Thymus (tissue), 11 donors: ENCODE results near the gene PODNL1. TPM values are rescaled to one million over a fixed set of nuclear protein-coding genes. Genes with fewer than 3 reads are reported as not detected.

ENCODE experiments used
- DNase-seq, 9 donors: peaks; one replicate each; pipeline ENCODE4 v3.0.0-alpha.2; 2013; ENCODE audit warnings: low spot score in 9 of 9, low read depth in 6 of 9, missing footprints in 1 of 9
- H3K27ac ChIP-seq, 2 donors: one replicate each; pipeline ENCODE4 v1.5.1; 2013; ENCODE audit warnings: control low read depth in 1 of 2, low read depth in 1 of 2, low read length in 1 of 2, mild to moderate bottlenecking in 1 of 2, moderate library complexity in 1 of 2
- H3K27me3 ChIP-seq, 2 donors: one replicate each; pipeline ENCODE4 v1.5.1; 2013; ENCODE audit warnings: low read length in 1 of 2; ENCODE audit not compliant: control insufficient read depth in 2 of 2, insufficient read depth in 1 of 2
- H3K36me3 ChIP-seq, 2 donors: one replicate each; pipeline ENCODE4 v1.5.1; 2013; ENCODE audit warnings: low read length in 1 of 2, mild to moderate bottlenecking in 1 of 2, moderate library complexity in 1 of 2; ENCODE audit not compliant: control insufficient read depth in 2 of 2, insufficient read depth in 2 of 2
- H3K4me1 ChIP-seq, 2 donors: one replicate each; pipeline ENCODE4 v1.5.1; 2013; ENCODE audit warnings: low read length in 2 of 2; ENCODE audit not compliant: control insufficient read depth in 2 of 2, insufficient read depth in 2 of 2
- H3K4me3 ChIP-seq, 2 donors: one replicate each; pipeline ENCODE4 v1.5.1; 2013; ENCODE audit warnings: low read length in 2 of 2, control low read depth in 1 of 2, mild to moderate bottlenecking in 1 of 2
- H3K9me3 ChIP-seq, 2 donors: one replicate each; pipeline ENCODE4 v1.5.1; 2013; ENCODE audit warnings: low read length in 1 of 2, mild to moderate bottlenecking in 1 of 2; ENCODE audit not compliant: control insufficient read depth in 2 of 2, insufficient read depth in 1 of 2
- WGBS: extraction: QIAGEN DNeasy Blood & Tissue Kit; methylation state at CpG from one replicate; pipeline ENCODE4 v1.1.7; 2013; 5-methylcytosine and 5-hydroxymethylcytosine counted together
- polyA plus RNA-seq: library from polyadenylated mRNA; stranded (reverse); fragments of 200-250 nt; gene quantifications from one replicate; pipeline ENCODE4 v1.2.3, GENCODE V29; 2013
- total RNA-seq: library from RNA; stranded (reverse); fragments of 120-200 nt; gene quantifications from one replicate; pipeline ENCODE4 v1.2.4, GENCODE V29; 2013
- donor health status: healthy.

PODNL1 gene
- total and polyA plus RNA-seq, 2 donors: 0.09 to 0.94 TPM

- DNase-seq: no peak
- Histone ChIP-seq H3K36me3 (peaks cover 50 to 68% of the 10 kb centered on the region in 2 donors), H3K27ac (no peak overlapping the region), H3K9me3 (peaks cover 3 to 4% of the 10 kb centered on the region in 2 donors), H3K27me3 (no peaks in the 10 kb centered on the region), H3K4me3 (no peak overlapping the region), H3K4me1 (no peaks in the 10 kb centered on the region)
- 97% methylated on average over 14 of the region's 14 CpGs for WGBS
Measured at GRCh38 chr19:13917888-13918406, 20.3 kb downstream of the PODNL1 start.

- no peaks in the 10 kb centered on the region for H3K9me3 ChIP-seq
- peaks cover 45 to 67% of the 10 kb centered on the region in 2 donors for H3K36me3 ChIP-seq
- H3K27ac ChIP-seq: no peak overlapping the region
- no peak overlapping the region for H3K4me3 ChIP-seq
- no peaks in the 10 kb centered on the region for H3K27me3 ChIP-seq
- 96% methylated on average over 3 of the region's 3 CpGs for WGBS
- H3K4me1 ChIP-seq: no peaks in the 10 kb centered on the region
- no peak for DNase-seq
Measured at GRCh38 chr19:13914777-13915176, 23.4 kb downstream of the PODNL1 start.

GRCh38 chr19:13913352-13913751 lies 24.9 kb downstream of the PODNL1 start:
- Histone ChIP-seq H3K27me3 (no peaks in the 10 kb centered on the region), H3K27ac (no peak overlapping the region), H3K4me1 (no peaks in the 10 kb centered on the region), H3K9me3 (no peaks in the 10 kb centered on the region), H3K4me3 (no peak overlapping the region), H3K36me3 (peaks cover 36 to 55% of the 10 kb centered on the region in 2 donors)
- DNase-seq: no peak
- 97% methylated on average over 17 of the region's 17 CpGs for WGBS

- peaks cover 0 to 7% of the 10 kb centered on the region in 2 donors for H3K9me3 ChIP-seq
- no peak overlapping the region for H3K27ac ChIP-seq
- H3K36me3 ChIP-seq: peaks cover 22 to 31% of the 10 kb centered on the region in 2 donors
- 99% methylated on average over 2 of the region's 2 CpGs for WGBS
- DNase-seq: no peak
- H3K27me3 ChIP-seq: no peaks in the 10 kb centered on the region
- H3K4me1 ChIP-seq: peaks cover 6 to 12% of the 10 kb centered on the region in 2 donors
- no peak overlapping the region for H3K4me3 ChIP-seq
Measured at GRCh38 chr19:13909430-13909829, 28.8 kb downstream of the PODNL1 start.

GRCh38 chr19:13908674-13909073 lies 29.5 kb downstream of the PODNL1 start:
- DNase-seq: no peak
- Histone ChIP-seq H3K27ac (no peak overlapping the region), H3K27me3 (no peaks in the 10 kb centered on the region), H3K36me3 (peaks cover 22 to 31% of the 10 kb centered on the region in 2 donors), H3K4me1 (peaks cover 6 to 15% of the 10 kb centered on the region in 2 donors), H3K4me3 (no peak overlapping the region), H3K9me3 (peaks cover 0 to 7% of the 10 kb centered on the region in 2 donors)
- WGBS: 95% methylated on average over 8 of the region's 8 CpGs

GRCh38 chr19:13906910-13907309 lies 31.3 kb downstream of the PODNL1 start:
- H3K27me3 ChIP-seq: no peaks in the 10 kb centered on the region
- H3K4me1 ChIP-seq: peaks cover 6 to 15% of the 10 kb centered on the region in 2 donors
- no peak for DNase-seq
- H3K36me3 ChIP-seq: peaks cover 7 to 14% of the 10 kb centered on the region in 2 donors
- H3K27ac ChIP-seq: no peak overlapping the region
- WGBS: 97% methylated on average over 5 of the region's 5 CpGs
- peaks cover 0 to 7% of the 10 kb centered on the region in 2 donors for H3K9me3 ChIP-seq
- peak overlapping the region; percentile 66 to 84 for H3K4me3 ChIP-seq

- peak overlapping the region; percentile 66 to 84 for H3K4me3 ChIP-seq
- H3K9me3 ChIP-seq: peaks cover 0 to 7% of the 10 kb centered on the region in 2 donors
- WGBS: 4% methylated on average over 13 of the region's 13 CpGs
- H3K27ac ChIP-seq: no peak overlapping the region
- peaks cover 7 to 13% of the 10 kb centered on the region in 2 donors for H3K36me3 ChIP-seq
- no peak for DNase-seq
- no peaks in the 10 kb centered on the region for H3K27me3 ChIP-seq
- peaks cover 6 to 15% of the 10 kb centered on the region in 2 donors for H3K4me1 ChIP-seq
Measured at GRCh38 chr19:13906521-13906904, 31.7 kb downstream of the PODNL1 start.

- DNase-seq: peak; percentile 75 to 95 (median 87)
- Histone ChIP-seq H3K36me3 (peaks cover 3 to 10% of the 10 kb centered on the region in 2 donors), H3K4me1 (peaks cover 6 to 15% of the 10 kb centered on the region in 2 donors), H3K27ac (peak within 1 kb of the TSS in 1 of 2 donors; percentile 61), H3K27me3 (no peaks in the 10 kb centered on the region), H3K9me3 (peaks cover 0 to 7% of the 10 kb centered on the region in 2 donors), H3K4me3 (peak within 1 kb of the TSS; percentile 66 to 84)
- 11% methylated on average over 86 of the region's 86 CpGs for WGBS
Measured at GRCh38 chr19:13905634-13906520, 32.3 kb downstream of the PODNL1 start, which contains the start of the genes BRME1 and CC2D1A. BRME1 (minus strand) TSS chr19:13906117; CDS start chr19:13904892, 1,225 bp downstream. CC2D1A (plus strand) TSS chr19:13906201; CDS start chr19:13906442, 241 bp downstream.

GRCh38 chr19:13902993-13903555 lies 35.1 kb downstream of the PODNL1 start:
- WGBS: 83% methylated on average over 4 of the region's 4 CpGs

More at GRCh38 chr19:13902993-13903555, 35.1 kb downstream of the PODNL1 start:
- no peak overlapping the region for H3K27ac ChIP-seq
- no peak overlapping the region for H3K4me3 ChIP-seq
- H3K36me3 ChIP-seq: no peaks in the 10 kb centered on the region
- peaks cover 0 to 7% of the 10 kb centered on the region in 2 donors for H3K9me3 ChIP-seq
- peak in 1 of 9 donors; percentile 37 for DNase-seq
- no peaks in the 10 kb centered on the region for H3K27me3 ChIP-seq
- peaks cover 6 to 15% of the 10 kb centered on the region in 2 donors for H3K4me1 ChIP-seq
